K562 (cell line): Measurements from ENCODE around the gene UHRF1. TPM values are rescaled to one million over a fixed set of nuclear protein-coding genes. Genes with fewer than 3 reads are reported as not detected.

ENCODE experiments used
- ATAC-seq: fragments of 200-7000 bp; cut with Tn5 transposase; 3 replicates; pipeline ENCODE4 v1.9.1; 2020; ENCODE audit warnings: moderate library complexity
- BruUV-seq: library from RNA; stranded (reverse); fragments of 400-500 nt; replicated peaks from 2 replicates; lab custom pipeline; 2021; lab: Mats Ljungman, UMichigan
- CTCF ChIA-PET: fragments of 300-600 bp; formaldehyde crosslinking; extraction: SDS; loops from one replicate; lab custom pipeline; 2021; ENCODE audit warnings: low intra/inter-chr PET ratio; lab: Yijun Ruan, JAX
- POLR2A ChIA-PET: fragments of 300-600, 350-650 bp; sonication (Branson Sonifier 250); formaldehyde crosslinking; extraction: SDS; loops from one replicate; lab custom pipeline; 2021; ENCODE audit warnings: antibody characterized with exemption, inconsistent platforms; lab: Yijun Ruan, JAX
- DNase-seq, 4 experiments: peaks; one replicate each; pipeline versions ENCODE4 v3.0.0 to v3.0.0-alpha.2; 2011 to 2018; ENCODE audit warnings: low spot score in 3 of 4, mixed read lengths in 3 of 4; ENCODE audit errors: extremely low read depth in 1 of 4
- FAIRE-seq: peaks from 2 replicates; lab custom pipeline; 2011; peaks lifted over from hg19 to GRCh38; lab: Jason Lieb, UNC
- H2AFZ ChIP-seq: 2 replicates; pipeline ENCODE4 v1.6.0; 2011; ENCODE audit warnings: low read depth, low read length, control low read depth, inconsistent platforms
- H3K27ac ChIP-seq: fragments of 200-600 bp; 3 replicates; pipeline ENCODE4 v1.8.0; 2011; ENCODE audit warnings: low read depth, mild to moderate bottlenecking, control low read depth, inconsistent platforms, low read length, moderate library complexity, mixed read lengths; ENCODE audit errors: extremely low read depth
- H3K27me3 ChIP-seq, 2 experiments: fragments of 300-600 bp in 1 of 2; 2 replicates in 1 of 2; 3 replicates in 1 of 2; pipeline versions ENCODE4 v1.6.0 to v1.8.0; 2011; ENCODE audit warnings: inconsistent platforms in 2 of 2, low read length in 2 of 2, mild to moderate bottlenecking in 1 of 2, mixed read lengths in 1 of 2, moderate library complexity in 1 of 2; ENCODE audit not compliant: control insufficient read depth in 2 of 2, insufficient read depth in 2 of 2
- H3K36me3 ChIP-seq: fragments of 300-600 bp; 3 replicates; pipeline ENCODE4 v1.8.0; 2011; ENCODE audit warnings: mild to moderate bottlenecking, low read length, inconsistent platforms; ENCODE audit not compliant: control insufficient read depth, insufficient read depth
- H3K4me1 ChIP-seq, 2 experiments: fragments of 200-600 bp in 1 of 2; replicated peaks in 1 of 2; 2 replicates in 1 of 2; 3 replicates in 1 of 2; pipeline versions ENCODE4 v1.5.1 to v1.8.0; 2011; ENCODE audit warnings: inconsistent platforms in 2 of 2, low read length in 2 of 2, mild to moderate bottlenecking in 1 of 2, mixed read lengths in 1 of 2, moderate library complexity in 1 of 2; ENCODE audit not compliant: control insufficient read depth in 2 of 2, insufficient read depth in 2 of 2
- H3K4me2 ChIP-seq: 2 replicates; pipeline ENCODE4 v1.6.1; 2011; ENCODE audit warnings: low read length, control low read depth, inconsistent platforms, mixed read lengths; ENCODE audit not compliant: insufficient read depth
- H3K4me3 ChIP-seq: fragments of 200-600 bp; sonication (generic), shearing (Covaris generic); 2 replicates; pipeline ENCODE4 v1.5.1; 2016; ENCODE audit warnings: control low read depth, inconsistent platforms
- H3K79me2 ChIP-seq: fragments of 200-600 bp; 3 replicates; pipeline ENCODE4 v1.8.0; 2011; ENCODE audit warnings: low read length, inconsistent platforms; ENCODE audit not compliant: control insufficient read depth, insufficient read depth
- H3K9ac ChIP-seq, 2 experiments: 2 replicates each; pipeline versions ENCODE4 v1.6.0 to v1.6.1; 2011; ENCODE audit warnings: low read depth in 2 of 2, low read length in 2 of 2, control low read depth in 1 of 2, inconsistent platforms in 1 of 2, mild to moderate bottlenecking in 1 of 2, mixed read lengths in 1 of 2; ENCODE audit not compliant: insufficient read depth in 1 of 2
- H3K9me1 ChIP-seq: one replicate; pipeline ENCODE4 v1.6.0; 2011; ENCODE audit warnings: inconsistent platforms, mild to moderate bottlenecking, low read length, moderate library complexity; ENCODE audit not compliant: control insufficient read depth, insufficient read depth
- H3K9me3 ChIP-seq: replicated peaks from 2 replicates; pipeline ENCODE4 v1.5.1; 2011; ENCODE audit warnings: low read depth, low read length, inconsistent platforms; ENCODE audit not compliant: control insufficient read depth, insufficient read depth
- H4K20me1 ChIP-seq: replicated peaks from 2 replicates; pipeline ENCODE4 v1.6.1; 2011; ENCODE audit warnings: low read length, inconsistent platforms, mixed read lengths; ENCODE audit not compliant: control insufficient read depth, insufficient read depth
- BMI1 ChIP-seq: fragments of 150-350 bp; IDR thresholded peaks from 2 replicates; pipeline ENCODE4 v1.6.1; 2014; ENCODE audit warnings: low read length
- FOXJ3 ChIP-seq: sonication (generic); formaldehyde crosslinking; IDR thresholded peaks from 2 replicates; pipeline ENCODE4 v1.4.0; 2020; ENCODE audit warnings: mild to moderate bottlenecking, missing genetic modification reagents
- JUNB ChIP-seq: fragments of 450-650 bp; formaldehyde crosslinking; conservative IDR thresholded peaks from 2 replicates; pipeline ENCODE4 v1.4.0; 2020; ENCODE audit warnings: mild to moderate bottlenecking
- MED1 ChIP-seq: sonication (generic); formaldehyde crosslinking; IDR thresholded peaks from 2 replicates; pipeline ENCODE4 v1.8.1; 2023; ENCODE audit warnings: missing genetic modification reagents, borderline replicate concordance
- NFYB ChIP-seq: IDR thresholded peaks from 2 replicates; pipeline ENCODE4 v1.6.1; 2011; ENCODE audit warnings: mild to moderate bottlenecking, moderate library complexity; ENCODE audit not compliant: insufficient read length; ENCODE audit errors: extremely low read depth
- PCBP2 ChIP-seq: fragments of 200-400 bp; formaldehyde crosslinking; IDR thresholded peaks from 2 replicates; pipeline ENCODE4 v1.6.1; 2018; ENCODE audit warnings: low read length, low read depth, mild to moderate bottlenecking, moderate library complexity; ENCODE audit not compliant: poor library complexity, severe bottlenecking
- POU5F1 ChIP-seq: fragments of 150-350 bp; IDR thresholded peaks from 2 replicates; pipeline ENCODE4 v1.6.1; 2014; ENCODE audit warnings: borderline replicate concordance, low read length, low read depth, mild to moderate bottlenecking; ENCODE audit not compliant: partially characterized antibody
- TGIF2 ChIP-seq: sonication (generic); formaldehyde crosslinking; IDR thresholded peaks from 2 replicates; pipeline ENCODE4 v1.8.1; 2022; ENCODE audit warnings: mild to moderate bottlenecking, missing genetic modification reagents, moderate library complexity
- THRAP3 ChIP-seq: fragments of 450-650 bp; IDR thresholded peaks from 2 replicates; pipeline ENCODE4 v1.6.1; 2016; ENCODE audit warnings: mild to moderate bottlenecking, inconsistent platforms, borderline replicate concordance
- ZNF780A ChIP-seq: fragments of 250-450 bp; sonication (Bioruptor Pico); IDR thresholded peaks from 2 replicates; pipeline ENCODE4 v1.5.0; 2021; ENCODE audit warnings: mild to moderate bottlenecking
- WGBS: fragments of 100-300 bp; shearing (Covaris generic); methylation state at CpG from one replicate; pipeline ENCODE4 v1.1.6; 2016; ENCODE audit warnings: low coverage, mixed read lengths; ENCODE audit not compliant: insufficient coverage; ENCODE audit errors: missing lambda C conversion rate; 5-methylcytosine and 5-hydroxymethylcytosine counted together
- in situ Hi-C: fragments of 300-500 bp; cut with MboI; formaldehyde crosslinking; loops from 4 replicates; pipeline ENCODE4 v1.15.0; 2018; ENCODE audit warnings: inconsistent platforms, mixed read lengths
- intact Hi-C: fragments of 100-400 bp; cut with micrococcal nuclease; formaldehyde crosslinking; loops from 2 replicates; pipeline ENCODE4 v1.14.2; 2022
- polyA plus RNA-seq, 8 experiments: library from polyadenylated mRNA; depleted of rRNA in 4 of 8; stranded (reverse) in 5 of 8; unstranded in 3 of 8; fragments of >200 nt; fragmentation: Nextera tagmentation in 2 of 8; fragmentation: Illumina TruSeq in 1 of 8; extraction: Ambion mirVana in 2 of 8; extraction: Trizol in 1 of 8; gene quantifications; 2 replicates each; pipeline versions ENCODE4 v1.2.1 to v1.2.3, GENCODE V29; 2011 to 2014; ENCODE audit warnings: inconsistent platforms in 1 of 8, missing spikeins in 1 of 8
- total RNA-seq, 7 experiments: library from RNA; depleted of rRNA in 6 of 7; stranded (reverse); fragments of >200 nt in 6 of 7; fragmentation: Illumina TruSeq in 2 of 7; extraction: Trizol in 2 of 7; gene quantifications; 2 replicates each; pipeline versions ENCODE4 v1.2.1 to v1.2.3, GENCODE V29; 2011 to 2021; ENCODE audit warnings: low replicate concordance in 1 of 7
- TF ChIP-seq, protein P1 (sequence below), 2 experiments: fragments of 450-650 bp in 1 of 2; sonication (generic) in 1 of 2; formaldehyde crosslinking in 1 of 2; IDR thresholded peaks in 1 of 2; conservative IDR thresholded peaks in 1 of 2; 2 replicates each; pipeline versions ENCODE4 v1.6.1 to v1.8.1; 2016 to 2023; ENCODE audit warnings: mild to moderate bottlenecking in 2 of 2, moderate library complexity in 2 of 2, inconsistent platforms in 1 of 2, missing genetic modification reagents in 1 of 2
- TF ChIP-seq, protein P2 (sequence below): fragments of 250-450 bp; sonication (Bioruptor Pico); IDR thresholded peaks from 2 replicates; pipeline ENCODE4 v1.4.0; 2020; ENCODE audit warnings: mild to moderate bottlenecking, moderate library complexity
- TF ChIP-seq, protein P3 (sequence below), 2 experiments: fragments of 450-650 bp; IDR thresholded peaks; 2 replicates each; pipeline ENCODE4 v1.6.1; 2016

The UHRF1 gene
- total and polyA plus RNA-seq, 9 of the 15 experiments (the other 6 are each of a cell fraction or from before 2014, with no cell fraction given): 6.0 to 101 (median 30.9) TPM

DNA sequence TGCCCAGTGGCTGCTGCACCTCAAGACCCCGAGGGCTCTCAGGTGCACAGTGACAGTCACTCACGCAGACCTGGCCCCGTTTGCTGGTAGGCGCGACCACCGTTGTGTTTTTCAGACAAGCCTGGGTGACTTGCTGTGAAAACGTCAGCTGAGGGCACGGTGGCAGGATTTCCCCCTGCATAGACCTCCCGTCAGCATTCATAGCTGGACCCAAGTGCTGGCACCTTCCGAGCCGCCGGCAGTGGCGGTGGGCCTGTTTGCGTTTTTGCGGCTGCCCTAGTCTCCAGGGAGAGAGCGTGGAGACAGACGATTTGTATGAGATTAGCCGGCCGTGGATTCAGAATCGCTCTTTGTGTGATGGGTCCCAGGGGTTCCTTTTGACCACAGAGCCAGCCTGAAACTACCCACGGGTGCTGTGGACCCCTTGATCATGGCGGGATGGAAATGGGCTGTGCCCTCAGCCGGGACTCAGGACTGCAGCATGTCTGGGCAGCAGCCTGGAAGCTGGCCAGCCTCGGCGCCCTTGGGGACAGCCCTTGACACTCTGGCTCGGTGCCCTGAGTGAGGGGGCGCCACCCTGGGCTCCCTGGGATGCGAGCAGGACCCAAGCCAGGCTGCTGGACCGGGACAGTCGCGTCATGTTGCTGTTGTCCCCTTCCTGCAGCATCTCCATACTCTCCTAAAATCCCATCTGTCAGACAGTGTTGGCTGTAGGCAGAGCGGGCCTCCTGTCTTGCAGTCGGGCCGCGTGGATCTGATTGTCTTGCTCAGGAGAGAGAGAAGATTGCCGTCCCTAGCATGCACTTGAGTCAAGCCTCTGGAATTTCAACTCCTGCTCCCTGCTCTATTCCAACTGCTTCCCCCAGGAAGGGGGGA, 68.2 kb downstream of the UHRF1 start:
- Histone ChIP-seq H3K9me3 (no peaks in the 10 kb centered on the region), H3K4me1 (peaks cover 6 to 48% of the 10 kb centered on the region in 2 experiments; a peak in 4 of 5 replicates), H3K27me3 (no peaks in the 10 kb centered on the region), H3K9me1 (peaks cover 11% of the 10 kb centered on the region), H3K9ac (peak overlapping the region in 1 of 2 experiments; percentile 71; a peak in 2 of 4 replicates), H3K79me2 (peaks cover 78% of the 10 kb centered on the region), H4K20me1 (peaks cover 59% of the 10 kb centered on the region), H3K36me3 (peaks cover 19% of the 10 kb centered on the region; the same call in 2 of the 3 replicates), H2AFZ (no peak overlapping the region), H3K27ac (no peak overlapping the region), H3K4me2 (no peak overlapping the region), H3K4me3 (no peak overlapping the region)
- FAIRE-seq (no peak), ATAC-seq (no peak), DNase-seq (no peak)
- CTCF ChIA-PET: no interaction called here
- in situ Hi-C loops (no loop called here), intact Hi-C loops (no loop called here)
- WGBS: 88% methylated on average over 28 of the region's 36 CpGs
- no TSS peak for BruUV-seq
- POLR2A ChIA-PET: interaction anchor here (0.7 kb wide), 1 partner anchor 54 kb away, joined by 4 read pairs; no protein-coding TSS in a partner anchor
- TF ChIP-seq, protein P1, sequence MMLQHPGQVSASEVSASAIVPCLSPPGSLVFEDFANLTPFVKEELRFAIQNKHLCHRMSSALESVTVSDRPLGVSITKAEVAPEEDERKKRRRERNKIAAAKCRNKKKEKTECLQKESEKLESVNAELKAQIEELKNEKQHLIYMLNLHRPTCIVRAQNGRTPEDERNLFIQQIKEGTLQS (IDR thresholded peaks at IDR 0.05): no peak
- TF ChIP-seq, protein P1 (CRISPR knock-in tag; conservative IDR thresholded peaks at IDR 0.05): no peak
- TF ChIP-seq THRAP3 (no peak), TGIF2 (CRISPR knock-in tag) (no peak), PCBP2 (no peak), ZNF780A (no peak), POU5F1 (no peak), BMI1 (no peak), NFYB (no peak), MED1 (CRISPR knock-in tag) (no peak), JUNB (CRISPR knock-in tag) (no peak), FOXJ3 (CRISPR knock-in tag) (no peak)
- TF ChIP-seq, protein P2, sequence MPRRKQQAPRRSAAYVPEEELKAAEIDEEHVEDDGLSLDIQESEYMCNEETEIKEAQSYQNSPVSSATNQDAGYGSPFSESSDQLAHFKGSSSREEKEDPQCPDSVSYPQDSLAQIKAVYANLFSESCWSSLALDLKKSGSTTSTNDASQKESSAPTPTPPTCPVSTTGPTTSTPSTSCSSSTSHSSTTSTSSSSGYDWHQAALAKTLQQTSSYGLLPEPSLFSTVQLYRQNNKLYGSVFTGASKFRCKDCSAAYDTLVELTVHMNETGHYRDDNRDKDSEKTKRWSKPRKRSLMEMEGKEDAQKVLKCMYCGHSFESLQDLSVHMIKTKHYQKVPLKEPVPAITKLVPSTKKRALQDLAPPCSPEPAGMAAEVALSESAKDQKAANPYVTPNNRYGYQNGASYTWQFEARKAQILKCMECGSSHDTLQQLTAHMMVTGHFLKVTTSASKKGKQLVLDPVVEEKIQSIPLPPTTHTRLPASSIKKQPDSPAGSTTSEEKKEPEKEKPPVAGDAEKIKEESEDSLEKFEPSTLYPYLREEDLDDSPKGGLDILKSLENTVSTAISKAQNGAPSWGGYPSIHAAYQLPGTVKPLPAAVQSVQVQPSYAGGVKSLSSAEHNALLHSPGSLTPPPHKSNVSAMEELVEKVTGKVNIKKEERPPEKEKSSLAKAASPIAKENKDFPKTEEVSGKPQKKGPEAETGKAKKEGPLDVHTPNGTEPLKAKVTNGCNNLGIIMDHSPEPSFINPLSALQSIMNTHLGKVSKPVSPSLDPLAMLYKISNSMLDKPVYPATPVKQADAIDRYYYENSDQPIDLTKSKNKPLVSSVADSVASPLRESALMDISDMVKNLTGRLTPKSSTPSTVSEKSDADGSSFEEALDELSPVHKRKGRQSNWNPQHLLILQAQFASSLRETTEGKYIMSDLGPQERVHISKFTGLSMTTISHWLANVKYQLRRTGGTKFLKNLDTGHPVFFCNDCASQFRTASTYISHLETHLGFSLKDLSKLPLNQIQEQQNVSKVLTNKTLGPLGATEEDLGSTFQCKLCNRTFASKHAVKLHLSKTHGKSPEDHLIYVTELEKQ (CRISPR knock-in tag): no peak
- TF ChIP-seq, protein P3, sequence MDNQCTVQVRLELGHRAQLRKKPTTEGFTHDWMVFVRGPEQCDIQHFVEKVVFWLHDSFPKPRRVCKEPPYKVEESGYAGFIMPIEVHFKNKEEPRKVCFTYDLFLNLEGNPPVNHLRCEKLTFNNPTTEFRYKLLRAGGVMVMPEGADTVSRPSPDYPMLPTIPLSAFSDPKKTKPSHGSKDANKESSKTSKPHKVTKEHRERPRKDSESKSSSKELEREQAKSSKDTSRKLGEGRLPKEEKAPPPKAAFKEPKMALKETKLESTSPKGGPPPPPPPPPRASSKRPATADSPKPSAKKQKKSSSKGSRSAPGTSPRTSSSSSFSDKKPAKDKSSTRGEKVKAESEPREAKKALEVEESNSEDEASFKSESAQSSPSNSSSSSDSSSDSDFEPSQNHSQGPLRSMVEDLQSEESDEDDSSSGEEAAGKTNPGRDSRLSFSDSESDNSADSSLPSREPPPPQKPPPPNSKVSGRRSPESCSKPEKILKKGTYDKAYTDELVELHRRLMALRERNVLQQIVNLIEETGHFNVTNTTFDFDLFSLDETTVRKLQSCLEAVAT (IDR thresholded peaks at IDR 0.05): no peak
